ENCODE results near the gene HNRNPAB. TPM values are rescaled to one million over a fixed set of nuclear protein-coding genes. Genes with fewer than 3 reads are reported as not detected.

The HNRNPAB gene
- total and polyA plus RNA-seq, 9 of the 15 experiments (the other 6 are each of a cell fraction or from before 2014, with no cell fraction given): 34.6 to 425 (median 236) TPM

DNA sequence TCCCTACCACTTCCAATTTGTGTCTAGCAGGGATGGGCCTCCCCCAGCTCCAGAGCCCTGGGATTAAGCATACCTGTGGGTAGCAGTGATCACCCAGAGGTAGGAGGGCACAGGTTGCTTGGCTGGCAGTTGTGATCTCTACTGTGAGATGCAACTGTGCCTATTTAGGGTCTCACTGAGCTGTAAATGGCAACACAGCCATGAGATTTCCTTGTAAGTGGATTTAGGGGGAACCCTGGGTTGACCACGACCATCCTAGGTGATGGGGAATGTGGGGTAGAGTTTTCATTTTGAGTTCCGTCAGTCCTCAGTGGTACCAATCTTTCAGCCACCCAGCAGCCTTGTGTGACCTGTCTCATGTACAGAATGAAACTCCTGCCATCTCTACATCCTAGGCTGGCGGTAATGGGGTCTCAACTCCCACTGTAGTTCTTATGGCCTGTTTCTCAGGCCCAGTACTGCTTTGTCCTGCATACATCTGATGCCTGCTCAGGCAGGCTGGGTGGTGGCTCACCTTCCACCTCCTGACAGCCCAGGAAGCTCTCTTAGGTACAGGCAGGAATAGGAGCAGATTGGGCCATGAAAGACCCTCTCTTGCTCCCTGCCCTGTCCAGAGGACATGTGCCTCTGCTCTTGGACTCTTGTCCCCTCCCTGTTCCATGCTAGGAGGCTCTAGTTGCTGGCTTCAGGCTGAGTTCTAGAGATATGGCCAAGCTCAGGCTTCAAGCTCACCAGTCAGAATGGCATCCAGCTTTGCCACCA lies 8.1 kb downstream of the HNRNPAB start (continued):
- TF ChIP-seq ZNF609 (CRISPR knock-in tag; IDR thresholded peaks at IDR 0.05; ENCODE audit: borderline replicate concordance) (no peak), IFI16 (CRISPR knock-in tag; IDR thresholded peaks at IDR 0.05) (no peak), POLR2A (conservative IDR thresholded peaks at IDR 0.05) (peak; percentile 71), ZBTB2 (IDR thresholded peaks at IDR 0.05) (no peak), ZNF282 (CRISPR knock-in tag; IDR thresholded peaks at IDR 0.05) (no peak), EGR1 (conservative IDR thresholded peaks at IDR 0.05) (no peak), MCM7 (IDR thresholded peaks at IDR 0.05) (no peak), RBM15 (IDR thresholded peaks at IDR 0.05; ENCODE audit: insufficient read depth, low read length) (no peak), PTTG1 (tag; IDR thresholded peaks at IDR 0.05; ENCODE audit: low read depth) (no peak), SMAD1 (IDR thresholded peaks at IDR 0.05; ENCODE audit: low read depth, low read length, partially characterized antibody) (peak; percentile 26), RAD51 (IDR thresholded peaks at IDR 0.05; ENCODE audit: borderline replicate concordance, low read depth) (no peak), HNRNPH1 (optimal IDR thresholded peaks at IDR 0.05; ENCODE audit: low read depth, low read length) (no peak)
- TF ChIP-seq, protein P1, sequence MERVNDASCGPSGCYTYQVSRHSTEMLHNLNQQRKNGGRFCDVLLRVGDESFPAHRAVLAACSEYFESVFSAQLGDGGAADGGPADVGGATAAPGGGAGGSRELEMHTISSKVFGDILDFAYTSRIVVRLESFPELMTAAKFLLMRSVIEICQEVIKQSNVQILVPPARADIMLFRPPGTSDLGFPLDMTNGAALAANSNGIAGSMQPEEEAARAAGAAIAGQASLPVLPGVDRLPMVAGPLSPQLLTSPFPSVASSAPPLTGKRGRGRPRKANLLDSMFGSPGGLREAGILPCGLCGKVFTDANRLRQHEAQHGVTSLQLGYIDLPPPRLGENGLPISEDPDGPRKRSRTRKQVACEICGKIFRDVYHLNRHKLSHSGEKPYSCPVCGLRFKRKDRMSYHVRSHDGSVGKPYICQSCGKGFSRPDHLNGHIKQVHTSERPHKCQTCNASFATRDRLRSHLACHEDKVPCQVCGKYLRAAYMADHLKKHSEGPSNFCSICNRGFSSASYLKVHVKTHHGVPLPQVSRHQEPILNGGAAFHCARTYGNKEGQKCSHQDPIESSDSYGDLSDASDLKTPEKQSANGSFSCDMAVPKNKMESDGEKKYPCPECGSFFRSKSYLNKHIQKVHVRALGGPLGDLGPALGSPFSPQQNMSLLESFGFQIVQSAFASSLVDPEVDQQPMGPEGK (CRISPR knock-in tag; IDR thresholded peaks at IDR 0.05; ENCODE audit: borderline replicate concordance): no peak
- TF ChIP-seq, protein P2, sequence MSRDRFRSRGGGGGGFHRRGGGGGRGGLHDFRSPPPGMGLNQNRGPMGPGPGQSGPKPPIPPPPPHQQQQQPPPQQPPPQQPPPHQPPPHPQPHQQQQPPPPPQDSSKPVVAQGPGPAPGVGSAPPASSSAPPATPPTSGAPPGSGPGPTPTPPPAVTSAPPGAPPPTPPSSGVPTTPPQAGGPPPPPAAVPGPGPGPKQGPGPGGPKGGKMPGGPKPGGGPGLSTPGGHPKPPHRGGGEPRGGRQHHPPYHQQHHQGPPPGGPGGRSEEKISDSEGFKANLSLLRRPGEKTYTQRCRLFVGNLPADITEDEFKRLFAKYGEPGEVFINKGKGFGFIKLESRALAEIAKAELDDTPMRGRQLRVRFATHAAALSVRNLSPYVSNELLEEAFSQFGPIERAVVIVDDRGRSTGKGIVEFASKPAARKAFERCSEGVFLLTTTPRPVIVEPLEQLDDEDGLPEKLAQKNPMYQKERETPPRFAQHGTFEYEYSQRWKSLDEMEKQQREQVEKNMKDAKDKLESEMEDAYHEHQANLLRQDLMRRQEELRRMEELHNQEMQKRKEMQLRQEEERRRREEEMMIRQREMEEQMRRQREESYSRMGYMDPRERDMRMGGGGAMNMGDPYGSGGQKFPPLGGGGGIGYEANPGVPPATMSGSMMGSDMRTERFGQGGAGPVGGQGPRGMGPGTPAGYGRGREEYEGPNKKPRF (IDR thresholded peaks at IDR 0.05; ENCODE audit: low read depth, low read length): no peak

Measured in K562 (cell line).